Mammary epithelial cell (primary cell): ENCODE results near the gene RBM47.

ENCODE experiments used
- CTCF ChIP-seq, 2 donors: IDR thresholded peaks in 1 of 2; conservative IDR thresholded peaks in 1 of 2; 2 replicates each; pipeline ENCODE4 v1.5.1; 2011 to 2012; ENCODE audit warnings: inconsistent platforms in 2 of 2, low read length in 2 of 2, mild to moderate bottlenecking in 2 of 2, control low read depth in 1 of 2, low read depth in 1 of 2; ENCODE audit not compliant: insufficient read depth in 1 of 2; ENCODE audit errors: extremely low read depth in 1 of 2
- EZH2 ChIP-seq: IDR thresholded peaks from 2 replicates; pipeline ENCODE4 v1.6.1; 2012; ENCODE audit warnings: low read length, inconsistent platforms, borderline replicate concordance

GRCh38 chr4:40419231-40419912 lies 210.3 kb downstream of the RBM47 start:
- TF ChIP-seq CTCF (conservative IDR thresholded peaks at IDR 0.05 in 1 of 2, IDR thresholded peaks at IDR 0.05 in 1 of 2; ENCODE audit: extremely low read depth in 1 of 2, insufficient read depth in 1 of 2, low read depth in 1 of 2, low read length in 2 of 2), result no peak
- TF ChIP-seq EZH2, result no peak
